Lower leg skin (tissue), 4 donors: ENCODE data around the gene TMEM44. TPM values are rescaled to one million over a fixed set of nuclear protein-coding genes. Genes with fewer than 3 reads are reported as not detected.

Experiments
- DNase-seq, 2 donors: peaks; one replicate each; pipeline ENCODE4 v3.0.0-alpha.2; 2019; ENCODE audit warnings: low spot score in 2 of 2
- H3K4me3 ChIP-seq: fragments of 200-600 bp; sonication (generic); 2 replicates; pipeline ENCODE4 v1.5.1; 2017; ENCODE audit warnings: mild to moderate bottlenecking, low read depth; ENCODE audit not compliant: poor library complexity, severe bottlenecking
- CTCF ChIP-seq, 3 donors: fragments of 450-650 bp; IDR thresholded peaks; one replicate each; pipeline ENCODE4 v1.5.1; 2016; ENCODE audit warnings: antibody characterized with exemption in 3 of 3, mild to moderate bottlenecking in 3 of 3, moderate library complexity in 2 of 3
- POLR2A ChIP-seq, 2 donors: fragments of 450-650 bp; IDR thresholded peaks; one replicate each; pipeline ENCODE4 v1.6.1; 2016 to 2017; ENCODE audit warnings: antibody characterized with exemption in 2 of 2, mild to moderate bottlenecking in 1 of 2, moderate library complexity in 1 of 2
- WGBS, 2 donors: methylation state at CpG; one replicate each; pipeline ENCODE4 v1.1.5; 2018; 5-methylcytosine and 5-hydroxymethylcytosine counted together
- intact Hi-C: fragments of 100-400 bp; cut with DNase I; formaldehyde crosslinking; loops from one replicate; pipeline ENCODE4 v1.15.0; 2023; ENCODE audit warnings: low total_unique reads
- total RNA-seq, 4 donors: library from RNA; depleted of rRNA; stranded (reverse); fragments of >200 nt; gene quantifications; one replicate each; pipeline ENCODE4 v1.1.0, GENCODE V29; 2016

TMEM44 gene
- total RNA-seq, 4 donors from 2014 or later: 1.2 to 8.5 (median 4.6) TPM

GRCh38 chr3:194617827-194618226, 15.4 kb downstream of the TMEM44 start:
- DNase-seq: no peak
- intact Hi-C loops: no loop called here
- WGBS, 2 donors: 80 to 85% methylated on average over 9 of the region's 9 CpGs
- H3K4me3 ChIP-seq: no peak overlapping the region
- TF ChIP-seq CTCF (IDR thresholded peaks at IDR 0.05): no peak
- no peak for TF ChIP-seq POLR2A (IDR thresholded peaks at IDR 0.05)

- no peak for TF ChIP-seq POLR2A (IDR thresholded peaks at IDR 0.05)
- no peak for TF ChIP-seq CTCF (IDR thresholded peaks at IDR 0.05)
- no peak for DNase-seq
- no peak overlapping the region for H3K4me3 ChIP-seq
- intact Hi-C loops: no loop called here
- 93 to 97% methylated on average over 13 to 14 of the region's 14 CpGs for WGBS, 2 donors
Measured at GRCh38 chr3:194617143-194617671, 16.0 kb downstream of the TMEM44 start.

GRCh38 chr3:194615226-194615625, 18.0 kb downstream of the TMEM44 start:
- TF ChIP-seq CTCF (IDR thresholded peaks at IDR 0.05) (no peak), POLR2A (IDR thresholded peaks at IDR 0.05) (no peak)
- no peak for DNase-seq
- intact Hi-C loops: no loop called here
- WGBS, 2 donors: 91 to 93% methylated on average over 11 of the region's 11 CpGs
- no peak overlapping the region for H3K4me3 ChIP-seq

- DNase-seq: no peak
- WGBS, 2 donors: 82 to 84% methylated on average over 8 of the region's 8 CpGs
- intact Hi-C loops: no loop called here
- H3K4me3 ChIP-seq: no peak overlapping the region
- TF ChIP-seq CTCF (IDR thresholded peaks at IDR 0.05) (no peak), POLR2A (IDR thresholded peaks at IDR 0.05) (no peak)
Measured at GRCh38 chr3:194612221-194612620, 21.0 kb downstream of the TMEM44 start.

GRCh38 chr3:194610689-194611088, 22.5 kb downstream of the TMEM44 start:
- TF ChIP-seq POLR2A (IDR thresholded peaks at IDR 0.05) (no peak), CTCF (IDR thresholded peaks at IDR 0.05) (no peak)
- DNase-seq: no peak
- H3K4me3 ChIP-seq: no peak overlapping the region
- WGBS, 2 donors: 90 to 91% methylated on average over 3 of the region's 3 CpGs
- intact Hi-C loops: no loop called here

- H3K4me3 ChIP-seq: no peak overlapping the region
- intact Hi-C loops: no loop called here
- no peak for DNase-seq
- WGBS, 2 donors: 90 to 96% methylated on average over 13 of the region's 13 CpGs
- TF ChIP-seq POLR2A (IDR thresholded peaks at IDR 0.05) (no peak), CTCF (IDR thresholded peaks at IDR 0.05) (no peak)
Measured at GRCh38 chr3:194609601-194610000, 23.6 kb downstream of the TMEM44 start.
